ENCODE measurements around the gene LSM7. TPM values are rescaled to one million over a fixed set of nuclear protein-coding genes. Genes with fewer than 3 reads are reported as not detected.
A peak's percentile ranks its signal among the peaks of the same experiment; 100 is the strongest.
"Not testable (repeated sequence)": the region's sequence is repeated elsewhere in the genome, so short reads cannot be mapped to it uniquely, and the experiment has no call there.

LSM7 gene
- total RNA-seq, 2 donors from 2014 or later = 115 to 140 TPM

DNA sequence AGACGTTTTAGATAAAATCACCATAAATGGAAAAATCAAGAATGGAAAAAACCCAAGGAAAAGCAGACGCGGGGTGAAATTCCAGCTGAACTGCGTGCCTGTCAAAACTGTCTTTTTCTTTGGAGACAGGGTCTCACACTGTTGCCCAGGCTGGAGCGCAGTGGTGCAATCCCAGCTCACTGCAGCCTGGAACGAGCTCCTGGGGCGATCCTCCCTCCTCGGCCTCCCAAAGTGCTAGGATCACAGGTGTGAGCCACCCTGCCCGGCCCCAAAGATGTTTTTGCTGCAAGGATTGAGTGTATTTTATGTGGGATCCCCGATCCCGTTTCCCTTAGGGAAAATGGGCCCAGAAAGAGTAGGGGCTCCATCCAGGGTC is 45.5 kb downstream of the LSM7 start:
- ATAC-seq (no peak), DNase-seq (ENCODE audit: low spot score in 2 of 2) (no peak)
- H3K9me3 Mint-ChIP-seq = no peaks in the 10 kb centered on the region
- peak overlapping the region; percentile 22 to 39 for H3K27ac Mint-ChIP-seq
- H3K36me3 Mint-ChIP-seq = no peaks in the 10 kb centered on the region

DNA sequence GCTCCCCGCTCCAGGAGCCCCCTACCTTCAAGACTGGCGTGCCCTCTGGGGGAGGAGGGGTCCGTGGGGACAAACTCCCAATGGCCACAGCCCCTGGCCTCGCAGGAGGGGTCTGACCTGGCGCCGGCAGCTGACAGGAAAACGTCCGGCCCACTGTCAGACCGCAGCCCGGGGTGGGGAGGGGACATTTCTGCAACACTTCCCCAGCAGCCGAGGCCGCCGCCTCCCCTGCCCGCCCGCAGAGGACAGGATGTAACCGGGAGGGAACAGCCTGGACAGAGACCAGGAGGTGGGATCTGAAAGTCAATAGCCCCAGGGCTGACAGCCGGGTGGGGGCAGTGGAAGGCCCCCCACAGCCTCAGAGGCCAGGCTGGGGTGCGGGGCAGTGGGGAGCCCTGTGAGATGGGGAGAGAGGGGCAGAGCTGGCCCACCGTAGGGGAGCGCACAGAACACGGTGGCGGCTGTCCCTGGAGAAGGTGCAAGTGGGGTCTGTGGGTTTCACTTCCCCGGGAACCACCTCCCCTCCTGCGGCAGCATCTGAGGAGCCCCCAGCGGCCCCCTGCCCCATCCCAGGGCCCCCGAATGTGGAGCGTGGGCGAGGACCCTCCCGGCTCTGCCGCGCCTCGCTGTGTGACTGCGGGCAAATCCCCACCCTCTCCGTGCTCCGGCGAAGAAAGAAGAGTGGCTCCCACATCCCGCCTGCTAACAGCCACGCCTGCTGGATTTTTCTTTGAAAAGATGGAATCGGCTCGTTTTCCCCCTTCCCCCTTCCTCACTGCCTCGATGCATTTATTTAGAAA is 46.1 kb downstream of the LSM7 start, which contains the start of gene PEAK3:
Gene PEAK3 (minus strand): TSS at position 114 of the 800 bp plus-strand sequence. CDS start 1,244 bp downstream, outside the sequence.
- ATAC-seq = peak; percentile 18 to 69
- H3K9me3 Mint-ChIP-seq = no peaks in the 10 kb centered on the region
- H3K27ac Mint-ChIP-seq = peak within 1 kb of the TSS; percentile 22 to 39
- no peaks in the 10 kb centered on the region for H3K36me3 Mint-ChIP-seq
- no peak for DNase-seq (ENCODE audit: low spot score in 2 of 2)

DNA sequence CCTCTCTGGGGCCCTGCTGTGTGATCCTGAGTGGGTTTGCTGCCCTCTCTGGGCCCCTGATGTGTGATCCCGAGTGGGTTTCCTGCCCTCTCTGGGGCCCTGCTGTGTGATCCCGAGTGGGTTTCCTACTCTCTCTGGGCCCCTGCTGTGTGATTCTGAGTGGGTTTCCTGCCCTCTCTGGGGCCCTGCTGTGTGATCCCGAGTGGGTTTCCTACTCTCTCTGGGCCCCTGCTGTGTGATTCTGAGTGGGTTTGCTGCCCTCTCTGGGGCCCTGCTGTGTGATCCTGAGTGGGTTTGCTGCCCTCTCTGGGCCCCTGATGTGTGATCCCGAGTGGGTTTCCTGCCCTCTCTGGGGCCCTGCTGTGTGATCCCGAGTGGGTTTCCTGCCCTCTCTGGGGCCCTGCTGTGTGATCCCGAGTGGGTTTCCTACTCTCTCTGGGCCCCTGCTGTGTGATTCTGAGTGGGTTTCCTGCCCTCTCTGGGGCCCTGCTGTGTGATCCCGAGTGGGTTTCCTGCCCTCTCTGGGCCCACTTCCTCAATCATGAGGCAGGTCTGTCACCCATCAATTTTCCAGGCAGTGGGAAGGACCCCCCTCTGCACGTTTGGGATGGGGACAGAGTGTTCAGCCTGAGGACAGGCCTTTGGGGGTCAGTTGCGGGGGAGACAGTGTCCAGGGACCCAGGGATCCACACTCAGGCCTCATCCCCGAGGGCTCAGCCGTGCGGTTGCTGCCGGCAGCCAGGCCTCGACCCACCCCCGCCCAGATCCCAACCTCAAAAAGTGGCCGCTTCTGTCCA is 46.9 kb downstream of the LSM7 start:
- not testable (repeated sequence) for DNase-seq (ENCODE audit: low spot score in 2 of 2); H3K36me3 Mint-ChIP-seq; H3K9me3 Mint-ChIP-seq
- peak in 1 of 2 donors; percentile 24 for ATAC-seq
- peak overlapping the region in 1 of 2 donors; percentile 39 for H3K27ac Mint-ChIP-seq

DNA sequence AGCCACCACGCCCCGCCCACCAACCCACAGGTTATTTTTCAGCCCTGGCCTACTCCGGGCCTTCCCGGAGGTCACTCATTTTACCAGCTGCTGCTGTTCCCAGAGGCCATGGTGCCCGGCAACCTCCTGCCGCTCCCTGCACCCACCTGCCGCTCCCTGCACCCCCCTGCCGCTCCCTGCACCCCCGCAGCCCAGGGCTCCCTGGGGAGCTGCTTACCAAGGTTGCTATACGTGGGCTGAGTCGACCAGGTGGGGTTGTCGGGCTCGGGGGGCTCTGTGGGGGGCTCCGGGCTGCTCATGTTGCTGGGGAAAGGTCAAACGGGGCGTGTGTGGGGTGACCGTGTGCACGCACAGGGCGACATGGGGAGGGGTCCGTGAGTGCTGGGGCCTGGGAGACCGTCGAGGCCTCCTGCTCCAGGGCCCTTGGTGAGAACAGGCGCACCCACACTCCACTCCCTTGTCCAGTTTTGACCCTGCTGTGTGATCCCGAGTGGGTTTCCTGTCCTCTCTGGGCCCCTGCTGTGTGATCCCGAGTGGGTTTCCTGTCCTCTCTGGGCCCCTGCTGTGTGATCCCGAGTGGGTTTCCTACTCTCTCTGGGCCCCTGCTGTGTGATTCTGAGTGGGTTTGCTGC is 47.6 kb downstream of the LSM7 start:
- ATAC-seq = no peak
- no peak overlapping the region for H3K27ac Mint-ChIP-seq
- H3K36me3 Mint-ChIP-seq = no peaks in the 10 kb centered on the region
- DNase-seq (ENCODE audit: low spot score in 2 of 2) = no peak
- no peaks in the 10 kb centered on the region for H3K9me3 Mint-ChIP-seq

DNA sequence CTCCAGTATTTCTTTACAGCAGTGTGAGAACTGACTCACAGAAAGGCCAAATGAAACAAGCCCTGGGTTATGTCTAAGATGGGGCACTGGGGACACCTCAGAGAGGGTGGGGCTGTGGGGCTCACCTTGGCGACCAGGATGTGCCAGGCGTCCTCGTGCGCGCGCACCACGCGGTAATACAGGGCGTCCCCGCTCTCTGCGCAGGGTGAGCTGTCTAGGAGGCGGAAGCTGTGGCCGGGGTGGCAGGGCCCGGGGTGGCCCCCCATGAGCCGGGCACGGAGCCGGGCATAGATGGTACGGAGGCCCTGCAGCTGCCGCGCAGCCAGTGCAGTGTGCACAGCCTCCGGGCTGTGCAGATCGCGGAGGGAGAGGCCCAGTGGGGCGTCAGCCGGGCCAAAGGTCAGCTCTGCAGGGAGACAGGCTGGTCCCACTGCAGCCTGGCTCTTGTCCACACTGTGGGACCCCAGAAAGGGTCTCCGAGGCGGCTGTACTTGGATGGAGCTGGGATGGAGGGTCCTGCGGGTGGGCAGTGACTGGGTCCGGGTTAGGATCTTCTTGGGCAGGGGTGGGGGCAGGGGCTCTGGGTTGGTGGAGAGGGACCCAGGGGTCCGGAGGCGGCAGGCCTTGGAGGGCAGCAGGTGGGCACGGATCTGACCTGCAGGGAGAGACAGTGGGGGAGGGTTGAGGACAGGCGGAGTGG is 49.8 kb downstream of the LSM7 start:
- no peaks in the 10 kb centered on the region for H3K9me3 Mint-ChIP-seq
- H3K27ac Mint-ChIP-seq = peak overlapping the region; percentile 46 to 72

DNA sequence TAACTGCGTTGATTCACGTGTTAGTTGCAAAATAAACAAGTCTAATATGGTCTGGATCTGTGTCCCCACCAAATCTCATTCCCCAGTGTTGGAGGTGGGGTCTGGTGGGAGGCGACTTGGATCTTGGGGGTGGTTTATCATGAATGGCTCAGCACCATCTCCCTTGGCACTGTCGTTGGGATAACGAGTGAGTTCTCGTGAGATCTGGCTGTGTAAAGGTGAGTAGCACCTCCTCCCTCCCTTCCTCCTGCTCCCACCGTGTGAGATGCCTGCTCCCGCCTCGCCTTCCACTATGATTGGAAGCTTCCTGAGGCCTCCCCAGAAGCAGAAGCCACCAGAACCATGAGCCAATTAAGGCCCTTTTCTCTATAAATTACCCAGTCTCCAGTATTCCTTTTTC is 51.2 kb downstream of the LSM7 start:
- no peaks in the 10 kb centered on the region for H3K9me3 Mint-ChIP-seq
- peaks cover 4 to 16% of the 10 kb centered on the region in 2 donors for H3K36me3 Mint-ChIP-seq
- H3K27ac Mint-ChIP-seq = peak overlapping the region; percentile 17 to 84
- ATAC-seq = no peak
- no peak for DNase-seq (ENCODE audit: low spot score in 2 of 2)

More for the DNA sequence above, 49.8 kb downstream of the LSM7 start:
- peaks cover 4 to 8% of the 10 kb centered on the region in 2 donors for H3K36me3 Mint-ChIP-seq
- DNase-seq (ENCODE audit: low spot score in 2 of 2) (no peak), ATAC-seq (peak in 1 of 2 donors; percentile 12)

DNA sequence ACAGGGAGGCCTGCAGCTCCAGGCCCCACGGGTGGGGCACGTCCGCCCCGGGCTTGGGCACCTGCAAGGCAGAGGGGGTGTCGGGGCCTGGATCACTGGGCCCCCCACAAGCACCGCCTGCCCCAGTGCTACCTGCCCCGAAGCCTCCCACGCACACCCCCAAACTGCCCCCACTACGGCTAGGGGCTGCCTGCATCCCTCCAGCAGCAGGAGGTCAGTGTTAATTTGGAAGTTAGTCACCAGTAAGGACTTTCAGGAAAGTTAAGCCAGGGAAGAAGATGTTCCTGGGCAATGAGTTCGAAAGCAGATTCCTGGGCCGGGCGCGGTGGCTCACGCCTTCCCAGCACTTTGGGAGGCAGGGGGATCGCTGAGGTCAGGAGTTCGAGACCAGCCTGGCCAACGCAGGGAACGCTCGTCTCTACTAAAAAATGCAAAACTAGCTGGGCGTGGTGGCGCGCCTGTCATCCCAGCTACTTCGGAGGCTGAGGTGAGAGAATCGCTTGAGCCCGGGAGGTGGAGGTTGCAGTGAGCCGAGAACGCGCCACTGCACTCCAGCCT is 51.9 kb downstream of the LSM7 start:
- H3K36me3 Mint-ChIP-seq = peaks cover 8 to 20% of the 10 kb centered on the region in 2 donors
- DNase-seq (ENCODE audit: low spot score in 2 of 2) (no peak), ATAC-seq (no peak)
- peak overlapping the region; percentile 17 to 81 for H3K27ac Mint-ChIP-seq
- no peaks in the 10 kb centered on the region for H3K9me3 Mint-ChIP-seq

DNA sequence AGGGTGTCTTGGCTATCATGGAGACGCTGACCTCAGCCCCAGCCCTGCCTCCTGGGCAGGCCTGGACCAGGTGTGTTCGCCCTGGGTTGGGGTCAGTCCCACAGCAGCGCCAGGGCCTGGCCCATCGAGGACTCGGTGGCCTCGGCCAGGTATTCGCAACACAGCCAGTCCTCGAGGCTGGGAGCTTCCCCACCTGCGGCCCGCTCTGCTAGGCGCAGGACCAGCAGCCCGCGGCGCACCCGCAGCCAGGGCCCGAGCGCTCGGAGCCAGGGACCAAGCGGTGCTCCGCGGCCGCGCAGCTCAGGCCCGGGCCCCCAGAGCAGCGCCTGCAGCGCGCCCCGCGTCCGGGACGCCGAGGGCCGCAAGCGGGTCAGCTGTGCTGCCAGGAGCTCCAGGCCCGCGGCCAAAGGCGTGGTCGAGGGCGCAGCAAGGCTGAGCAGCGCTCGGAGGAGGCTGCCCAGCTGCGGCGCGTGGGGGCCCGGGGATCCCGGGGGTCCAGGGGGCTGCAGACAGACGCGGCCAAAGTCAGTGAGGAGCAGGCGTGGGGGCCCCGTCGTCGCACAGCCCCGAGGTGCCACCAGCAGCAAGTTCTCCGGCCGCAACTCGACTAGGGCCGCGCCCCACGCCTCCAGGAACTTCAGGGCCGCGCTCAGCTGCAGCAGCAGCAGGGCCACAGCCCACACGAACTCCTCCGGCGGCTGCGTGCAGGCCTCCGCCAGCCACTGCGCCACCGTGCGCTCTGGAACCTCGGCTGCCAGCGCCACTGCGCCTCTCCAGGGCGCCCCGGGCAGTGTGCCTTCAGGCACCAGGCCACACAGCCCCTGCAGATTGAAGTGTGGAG is 52.6 kb downstream of the LSM7 start:
- peak overlapping the region in 1 of 2 donors; percentile 75 for H3K27ac Mint-ChIP-seq
- no peaks in the 10 kb centered on the region for H3K9me3 Mint-ChIP-seq
- ATAC-seq = no peak
- H3K36me3 Mint-ChIP-seq = peaks cover 10 to 23% of the 10 kb centered on the region in 2 donors
- no peak for DNase-seq (ENCODE audit: low spot score in 2 of 2)

DNA sequence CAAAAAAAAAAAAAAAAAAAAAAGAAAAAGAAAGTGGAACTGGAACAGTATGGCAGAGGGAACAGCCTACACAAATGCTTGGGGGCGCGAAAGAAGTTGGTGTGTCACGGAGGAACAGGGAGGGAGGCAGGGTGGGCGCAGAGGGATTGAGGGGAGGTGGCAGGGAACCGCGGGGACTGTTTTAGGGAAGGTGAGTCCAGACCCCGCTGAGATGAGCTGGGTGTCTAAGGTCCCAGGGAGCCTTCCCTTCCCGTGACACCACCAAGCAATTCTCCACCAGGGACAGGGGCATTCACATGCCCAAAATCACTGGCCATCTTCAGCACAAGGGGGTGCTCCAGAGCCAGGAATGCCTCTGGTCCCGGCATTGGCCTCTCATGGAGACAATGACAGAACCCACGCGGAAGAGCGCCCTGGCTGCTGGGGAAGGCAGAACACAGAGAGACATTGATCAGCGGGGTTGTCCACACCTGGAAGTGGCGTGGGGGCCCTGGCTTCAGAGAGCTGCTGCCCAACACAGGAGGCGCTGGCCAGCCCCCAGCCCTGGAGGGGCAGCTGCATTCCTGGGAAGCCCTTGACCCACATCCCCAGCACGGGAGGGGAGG is 53.4 kb downstream of the LSM7 start:
- ATAC-seq (no peak), DNase-seq (ENCODE audit: low spot score in 2 of 2) (no peak)
- Mint-ChIP-seq H3K9me3 (no peaks in the 10 kb centered on the region), H3K27ac (peak overlapping the region; percentile 75 to 94), H3K36me3 (peaks cover 10 to 23% of the 10 kb centered on the region in 2 donors)

DNA sequence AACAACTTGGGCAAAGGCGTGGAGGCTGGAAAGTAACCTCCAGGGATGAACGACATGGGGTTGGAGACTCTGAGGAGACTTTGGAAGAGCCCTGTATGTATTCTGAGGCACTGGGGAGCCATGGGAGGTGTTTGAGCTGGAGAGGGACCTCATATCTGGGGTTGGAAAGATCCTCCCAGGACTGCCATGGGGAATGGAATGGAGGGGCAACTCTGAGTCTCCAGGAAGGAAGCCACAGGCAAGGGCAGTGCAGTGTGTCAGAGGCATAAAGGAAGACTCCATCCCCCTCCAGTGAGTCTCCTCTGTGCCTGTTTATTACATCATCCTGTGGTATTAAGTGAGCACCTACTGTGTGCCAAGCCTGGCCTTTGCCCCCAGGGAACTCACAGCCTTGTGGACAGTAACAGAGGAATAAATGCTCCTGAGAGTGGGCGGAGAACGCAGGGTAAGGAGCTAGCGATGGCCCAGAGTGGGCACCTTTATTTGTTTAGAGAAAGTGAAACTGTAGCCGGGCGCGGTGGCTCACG is 54.1 kb downstream of the LSM7 start:
- H3K36me3 Mint-ChIP-seq = peaks cover 10 to 23% of the 10 kb centered on the region in 2 donors
- DNase-seq (ENCODE audit: low spot score in 2 of 2) = no peak

DNA sequence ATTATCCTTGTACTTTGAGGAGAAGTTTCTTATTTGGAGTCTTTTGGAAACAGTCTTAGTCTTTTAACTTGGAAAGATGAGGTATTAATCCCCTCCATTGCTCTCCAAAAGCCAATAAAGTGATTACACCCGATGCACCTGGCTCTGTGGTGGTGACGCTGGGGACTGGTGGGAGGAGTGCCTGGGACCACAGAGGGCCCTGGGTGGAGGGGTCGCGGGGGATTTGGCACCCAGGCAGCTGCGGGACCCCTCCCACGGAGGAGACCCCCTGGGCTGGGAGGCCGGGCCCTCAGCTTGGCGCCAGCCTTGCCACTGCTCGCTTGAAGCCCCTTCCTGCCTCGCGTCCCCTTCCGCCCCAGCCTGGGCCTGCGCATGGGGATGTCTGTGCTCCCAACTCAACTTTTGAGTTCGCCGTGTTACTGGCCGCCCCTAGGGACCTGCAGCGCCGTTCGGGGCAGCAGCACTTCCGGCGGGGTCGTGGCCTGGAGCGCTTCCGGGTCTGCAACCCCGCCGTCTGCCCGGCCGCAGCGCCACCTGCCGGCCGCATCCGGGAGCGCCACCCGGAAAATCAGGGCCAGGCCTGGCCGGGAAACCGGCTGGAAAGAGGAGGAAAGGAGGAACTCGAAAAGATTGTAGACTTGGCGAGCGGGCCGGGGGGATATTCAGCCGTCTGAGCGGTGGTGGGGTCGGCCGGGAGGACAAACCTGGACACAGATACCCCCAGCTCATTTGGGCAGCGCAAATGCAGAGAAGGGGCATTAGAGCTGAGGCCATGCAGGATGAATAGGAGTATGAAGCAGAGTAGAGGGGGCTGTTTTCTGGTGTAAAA is 54.8 kb downstream of the LSM7 start:
- H3K27ac Mint-ChIP-seq = peak overlapping the region; percentile 75 to 94
- H3K9me3 Mint-ChIP-seq = no peaks in the 10 kb centered on the region
- DNase-seq (ENCODE audit: low spot score in 2 of 2) (peak; percentile 83 to 92), ATAC-seq (peak; percentile 55 to 63)
- peaks cover 10 to 23% of the 10 kb centered on the region in 2 donors for H3K36me3 Mint-ChIP-seq

More for the DNA sequence above, 54.1 kb downstream of the LSM7 start:
- H3K9me3 Mint-ChIP-seq = no peaks in the 10 kb centered on the region
- ATAC-seq = no peak
- peak overlapping the region; percentile 75 to 94 for H3K27ac Mint-ChIP-seq
